ENCODE results near the gene UNC13C.
"Not testable (repeated sequence)": the region's sequence is repeated elsewhere in the genome, so short reads cannot be mapped to it uniquely, and the experiment has no call there.

Gene UNC13C

DNA sequence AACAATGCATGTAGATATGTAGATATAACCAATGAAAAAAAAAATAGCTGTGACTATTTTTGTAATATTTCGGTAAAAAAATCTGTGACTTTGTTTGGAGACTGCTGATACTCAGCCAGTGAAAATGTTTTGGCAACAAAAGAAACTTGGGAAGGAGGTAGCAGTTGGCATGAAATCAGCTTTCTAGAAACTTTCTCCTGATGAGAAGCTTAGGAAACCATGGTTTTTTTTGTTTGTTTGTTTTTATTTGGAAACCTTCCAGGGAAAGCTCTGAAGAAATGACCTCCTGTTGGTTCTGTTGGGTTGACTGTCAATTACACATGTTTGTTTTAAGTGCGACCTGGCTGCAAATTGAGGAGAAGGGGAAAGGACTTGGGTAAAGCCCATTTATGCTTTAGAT lies 445.9 kb downstream of the UNC13C start:
- no peaks in the 10 kb centered on the region for H3K4me1 ChIP-seq (ENCODE audit: control insufficient read depth, insufficient read depth, low read length)
- H3K9ac ChIP-seq (ENCODE audit: low read length): no peak overlapping the region

GRCh38 chr15:54428596-54428995 lies 450.4 kb downstream of the UNC13C start:
- no peaks in the 10 kb centered on the region for H3K27me3 ChIP-seq (ENCODE audit: control insufficient read depth, insufficient read depth, low read length)
- no peak overlapping the region for H3K9ac ChIP-seq (ENCODE audit: low read length)
- no peak overlapping the region for H3K4me3 ChIP-seq (ENCODE audit: low read length)
- H3K4me1 ChIP-seq (ENCODE audit: control insufficient read depth, insufficient read depth, low read length): no peaks in the 10 kb centered on the region
- no peaks in the 10 kb centered on the region for H3K9me3 ChIP-seq (ENCODE audit: control insufficient read depth, low read length)
- no peaks in the 10 kb centered on the region for H3K36me3 ChIP-seq (ENCODE audit: control insufficient read depth, insufficient read depth, low read length)

More for the DNA sequence above, 445.9 kb downstream of the UNC13C start:
- Histone ChIP-seq H3K4me3 (ENCODE audit: low read length) (no peak overlapping the region), H3K9me3 (ENCODE audit: control insufficient read depth, low read length) (no peaks in the 10 kb centered on the region), H3K36me3 (ENCODE audit: control insufficient read depth, insufficient read depth, low read length) (no peaks in the 10 kb centered on the region), H3K27me3 (ENCODE audit: control insufficient read depth, insufficient read depth, low read length) (no peaks in the 10 kb centered on the region)

- not testable (repeated sequence) for H3K4me3 ChIP-seq (ENCODE audit: low read length); H3K27me3 ChIP-seq (ENCODE audit: control insufficient read depth, insufficient read depth, low read length); H3K36me3 ChIP-seq (ENCODE audit: control insufficient read depth, insufficient read depth, low read length); H3K4me1 ChIP-seq (ENCODE audit: control insufficient read depth, insufficient read depth, low read length); H3K9me3 ChIP-seq (ENCODE audit: control insufficient read depth, low read length); H3K9ac ChIP-seq (ENCODE audit: low read length)
Measured at GRCh38 chr15:54450288-54450687, 472.0 kb downstream of the UNC13C start.

DNA sequence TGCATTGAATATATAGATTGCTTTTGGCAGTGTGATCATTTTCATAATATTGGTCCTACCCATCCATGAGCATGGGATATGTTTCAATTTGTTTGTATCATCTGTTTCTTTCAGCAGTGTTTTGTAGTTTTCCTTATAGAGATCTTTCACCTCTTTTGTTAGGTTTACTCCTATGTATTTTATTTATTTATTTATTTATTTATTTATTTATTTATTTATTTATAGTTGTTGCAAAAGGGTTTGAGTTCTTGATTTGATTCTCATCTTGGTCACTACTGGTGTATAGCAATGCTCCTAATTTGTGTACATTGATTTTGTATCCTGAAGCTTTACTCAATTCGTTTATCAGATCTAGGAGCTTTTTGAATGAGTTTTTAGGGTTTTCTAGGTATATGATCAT lies 478.2 kb downstream of the UNC13C start:
- Histone ChIP-seq H3K9ac (ENCODE audit: low read length) (no peak overlapping the region), H3K4me3 (ENCODE audit: low read length) (no peak overlapping the region), H3K36me3 (ENCODE audit: control insufficient read depth, insufficient read depth, low read length) (no peaks in the 10 kb centered on the region), H3K4me1 (ENCODE audit: control insufficient read depth, insufficient read depth, low read length) (no peaks in the 10 kb centered on the region), H3K27me3 (ENCODE audit: control insufficient read depth, insufficient read depth, low read length) (no peaks in the 10 kb centered on the region), H3K9me3 (ENCODE audit: control insufficient read depth, low read length) (no peaks in the 10 kb centered on the region)

- H3K9me3 ChIP-seq (ENCODE audit: control insufficient read depth, low read length): no peaks in the 10 kb centered on the region
- no peak overlapping the region for H3K4me3 ChIP-seq (ENCODE audit: low read length)
- H3K9ac ChIP-seq (ENCODE audit: low read length): no peak overlapping the region
- no peaks in the 10 kb centered on the region for H3K36me3 ChIP-seq (ENCODE audit: control insufficient read depth, insufficient read depth, low read length)
- no peaks in the 10 kb centered on the region for H3K4me1 ChIP-seq (ENCODE audit: control insufficient read depth, insufficient read depth, low read length)
- H3K27me3 ChIP-seq (ENCODE audit: control insufficient read depth, insufficient read depth, low read length): no peaks in the 10 kb centered on the region
Measured at GRCh38 chr15:54462511-54462913, 484.3 kb downstream of the UNC13C start.

GRCh38 chr15:54481819-54482218 lies 503.6 kb downstream of the UNC13C start:
- H3K4me1 ChIP-seq (ENCODE audit: control insufficient read depth, insufficient read depth, low read length): no peaks in the 10 kb centered on the region
- H3K9ac ChIP-seq (ENCODE audit: low read length): no peak overlapping the region
- H3K27me3 ChIP-seq (ENCODE audit: control insufficient read depth, insufficient read depth, low read length): no peaks in the 10 kb centered on the region
- no peak overlapping the region for H3K4me3 ChIP-seq (ENCODE audit: low read length)
- H3K36me3 ChIP-seq (ENCODE audit: control insufficient read depth, insufficient read depth, low read length): no peaks in the 10 kb centered on the region
- H3K9me3 ChIP-seq (ENCODE audit: control insufficient read depth, low read length): no peaks in the 10 kb centered on the region

GRCh38 chr15:54482251-54482650 lies 504.0 kb downstream of the UNC13C start:
- no peaks in the 10 kb centered on the region for H3K9me3 ChIP-seq (ENCODE audit: control insufficient read depth, low read length)
- no peaks in the 10 kb centered on the region for H3K27me3 ChIP-seq (ENCODE audit: control insufficient read depth, insufficient read depth, low read length)
- H3K4me1 ChIP-seq (ENCODE audit: control insufficient read depth, insufficient read depth, low read length): no peaks in the 10 kb centered on the region
- H3K9ac ChIP-seq (ENCODE audit: low read length): no peak overlapping the region
- H3K4me3 ChIP-seq (ENCODE audit: low read length): no peak overlapping the region
- no peaks in the 10 kb centered on the region for H3K36me3 ChIP-seq (ENCODE audit: control insufficient read depth, insufficient read depth, low read length)

GRCh38 chr15:54500330-54500729 lies 522.1 kb downstream of the UNC13C start:
- Histone ChIP-seq H3K4me3 (ENCODE audit: low read length) (no peak overlapping the region), H3K9me3 (ENCODE audit: control insufficient read depth, low read length) (no peaks in the 10 kb centered on the region), H3K4me1 (ENCODE audit: control insufficient read depth, insufficient read depth, low read length) (no peaks in the 10 kb centered on the region), H3K9ac (ENCODE audit: low read length) (no peak overlapping the region), H3K36me3 (ENCODE audit: control insufficient read depth, insufficient read depth, low read length) (no peaks in the 10 kb centered on the region), H3K27me3 (ENCODE audit: control insufficient read depth, insufficient read depth, low read length) (no peaks in the 10 kb centered on the region)

DNA sequence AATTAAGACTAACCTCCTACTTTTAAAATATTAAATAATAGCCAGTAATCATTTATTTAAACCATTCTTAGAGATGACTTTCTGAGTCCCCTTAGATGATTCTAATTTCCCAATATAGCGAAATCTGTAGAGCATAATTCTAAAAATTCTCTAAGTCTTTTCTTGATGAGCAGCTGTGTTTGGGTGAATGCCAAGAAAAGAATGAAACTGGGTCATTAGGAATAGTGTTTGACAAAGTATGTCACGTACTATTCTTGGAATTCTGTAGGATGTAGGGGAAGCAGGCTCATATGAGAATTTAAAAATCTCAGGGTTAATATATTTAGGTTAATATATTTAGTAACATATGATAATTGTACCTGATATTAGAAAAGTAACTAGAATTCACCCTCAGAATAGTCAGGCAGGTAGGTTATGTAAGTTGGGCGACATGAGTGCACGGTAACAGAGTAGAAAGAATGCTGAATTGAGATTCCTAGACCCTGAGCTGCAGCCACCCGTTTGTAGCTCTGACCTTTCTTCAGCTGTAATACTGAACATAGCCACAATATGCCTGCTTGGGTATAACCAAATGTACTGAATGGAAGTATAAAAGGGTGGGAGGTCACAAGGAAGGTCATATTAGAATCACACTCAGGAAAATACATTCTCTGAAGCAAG lies 524.3 kb downstream of the UNC13C start:
- Histone ChIP-seq H3K9ac (ENCODE audit: low read length) (no peak overlapping the region), H3K4me3 (ENCODE audit: low read length) (no peak overlapping the region), H3K9me3 (ENCODE audit: control insufficient read depth, low read length) (no peaks in the 10 kb centered on the region), H3K27me3 (ENCODE audit: control insufficient read depth, insufficient read depth, low read length) (no peaks in the 10 kb centered on the region), H3K36me3 (ENCODE audit: control insufficient read depth, insufficient read depth, low read length) (no peaks in the 10 kb centered on the region), H3K4me1 (ENCODE audit: control insufficient read depth, insufficient read depth, low read length) (no peaks in the 10 kb centered on the region)

DNA sequence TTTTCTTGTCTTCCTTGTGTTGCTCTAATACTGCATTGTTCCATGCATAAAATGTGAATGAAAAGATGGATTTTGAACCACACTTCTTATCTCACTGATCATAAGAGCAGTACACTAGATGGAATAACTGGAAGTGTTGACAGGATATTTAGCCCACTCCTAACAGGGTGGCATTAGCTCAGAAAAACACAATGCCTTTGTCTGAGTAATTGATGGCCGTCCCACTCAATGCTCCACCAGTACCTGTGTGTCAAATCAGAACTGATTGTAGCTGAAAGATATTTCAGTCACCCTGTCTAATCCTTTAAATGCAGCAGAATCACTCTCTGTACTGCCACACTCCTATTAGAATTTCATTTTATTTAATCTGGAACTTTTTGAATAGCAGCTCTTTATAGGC lies 526.5 kb downstream of the UNC13C start:
- no peaks in the 10 kb centered on the region for H3K4me1 ChIP-seq (ENCODE audit: control insufficient read depth, insufficient read depth, low read length)
- H3K27me3 ChIP-seq (ENCODE audit: control insufficient read depth, insufficient read depth, low read length): no peaks in the 10 kb centered on the region
- H3K9me3 ChIP-seq (ENCODE audit: control insufficient read depth, low read length): no peaks in the 10 kb centered on the region
- no peaks in the 10 kb centered on the region for H3K36me3 ChIP-seq (ENCODE audit: control insufficient read depth, insufficient read depth, low read length)
- H3K9ac ChIP-seq (ENCODE audit: low read length): no peak overlapping the region
- H3K4me3 ChIP-seq (ENCODE audit: low read length): no peak overlapping the region

- H3K36me3 ChIP-seq (ENCODE audit: control insufficient read depth, insufficient read depth, low read length): no peaks in the 10 kb centered on the region
- no peak overlapping the region for H3K4me3 ChIP-seq (ENCODE audit: low read length)
- no peak overlapping the region for H3K9ac ChIP-seq (ENCODE audit: low read length)
- no peaks in the 10 kb centered on the region for H3K4me1 ChIP-seq (ENCODE audit: control insufficient read depth, insufficient read depth, low read length)
- no peaks in the 10 kb centered on the region for H3K9me3 ChIP-seq (ENCODE audit: control insufficient read depth, low read length)
- H3K27me3 ChIP-seq (ENCODE audit: control insufficient read depth, insufficient read depth, low read length): no peaks in the 10 kb centered on the region
Measured at GRCh38 chr15:54506977-54507524, 528.8 kb downstream of the UNC13C start.

DNA sequence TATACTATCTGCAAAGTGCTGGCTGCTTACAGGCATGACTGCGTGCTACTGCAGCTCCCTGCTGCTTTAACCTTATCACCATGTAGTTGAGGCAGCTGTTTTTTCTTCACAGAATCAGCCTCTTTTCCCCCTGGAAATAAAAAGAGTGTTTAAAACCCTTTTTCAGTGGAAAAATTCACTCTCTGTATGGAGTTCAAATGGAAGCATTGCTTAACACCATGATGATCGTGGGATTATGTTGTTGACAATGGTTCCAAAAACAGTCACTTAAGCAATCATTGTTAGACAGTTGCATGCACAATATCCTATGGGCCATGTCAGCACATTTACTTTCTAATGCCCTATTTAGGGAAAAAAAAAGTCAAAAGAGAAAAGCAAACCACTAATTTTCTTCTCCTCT lies 536.4 kb downstream of the UNC13C start:
- H3K27me3 ChIP-seq (ENCODE audit: control insufficient read depth, insufficient read depth, low read length): no peaks in the 10 kb centered on the region
- no peaks in the 10 kb centered on the region for H3K9me3 ChIP-seq (ENCODE audit: control insufficient read depth, low read length)
- H3K36me3 ChIP-seq (ENCODE audit: control insufficient read depth, insufficient read depth, low read length): no peaks in the 10 kb centered on the region
- H3K4me1 ChIP-seq (ENCODE audit: control insufficient read depth, insufficient read depth, low read length): no peaks in the 10 kb centered on the region
- H3K9ac ChIP-seq (ENCODE audit: low read length): no peak overlapping the region
- no peak overlapping the region for H3K4me3 ChIP-seq (ENCODE audit: low read length)

Data from mucosa of stomach (tissue), 1 donor.